Nephron (organoid): Measurements from ENCODE around the gene ANKRD65.

ENCODE experiments used
- H3K27ac Mint-ChIP-seq, 3 experiments: 2 replicates each; pipeline ENCODE4 v1.8.0; 2020; ENCODE audit warnings: mixed read lengths in 3 of 3, mild to moderate bottlenecking in 2 of 3, moderate library complexity in 1 of 3
- H3K27me3 Mint-ChIP-seq: 2 replicates; pipeline ENCODE4 v1.8.0; 2021; ENCODE audit warnings: low read depth, mild to moderate bottlenecking, moderate library complexity, mixed read lengths
- H3K36me3 Mint-ChIP-seq: 2 replicates; pipeline ENCODE4 v1.8.0; 2020; ENCODE audit warnings: low read depth, mixed read lengths
- H3K4me1 Mint-ChIP-seq: 2 replicates; pipeline ENCODE4 v1.8.0; 2020; ENCODE audit warnings: mixed read lengths
- H3K4me3 Mint-ChIP-seq, 3 experiments: 2 replicates each; pipeline ENCODE4 v1.8.0; 2020; ENCODE audit warnings: mild to moderate bottlenecking in 3 of 3, mixed read lengths in 3 of 3, moderate library complexity in 2 of 3
- H3K9me3 Mint-ChIP-seq: 2 replicates; pipeline ENCODE4 v1.8.0; 2020; ENCODE audit warnings: mixed read lengths
- CTCF ChIP-seq, 3 experiments: fragments of 200-600 bp; sonication (generic); IDR thresholded peaks; one replicate each; pipeline ENCODE4 v1.5.0; 2021; ENCODE audit warnings: antibody characterized with exemption in 3 of 3; ENCODE audit not compliant: unreplicated experiment in 3 of 3

The ANKRD65 gene

GRCh38 chr1:1422465-1423244 lies 1.6 kb upstream of the ANKRD65 start:
- no peaks in the 10 kb centered on the region for H3K36me3 Mint-ChIP-seq
- H3K27ac Mint-ChIP-seq = peak overlapping the region; percentile 47 to 77 (median 76)
- H3K4me3 Mint-ChIP-seq = no peak overlapping the region
- H3K27me3 Mint-ChIP-seq = no peaks in the 10 kb centered on the region
- H3K4me1 Mint-ChIP-seq = peaks cover 12% of the 10 kb centered on the region
- no peak for TF ChIP-seq CTCF (IDR thresholded peaks at IDR 0.05; ENCODE audit: unreplicated experiment in 3 of 3)
- H3K9me3 Mint-ChIP-seq = no peaks in the 10 kb centered on the region

GRCh38 chr1:1421907-1422464 lies 910 bp upstream of the ANKRD65 start:
- H3K36me3 Mint-ChIP-seq = no peaks in the 10 kb centered on the region
- H3K9me3 Mint-ChIP-seq = no peaks in the 10 kb centered on the region
- H3K27me3 Mint-ChIP-seq = no peaks in the 10 kb centered on the region
- H3K4me1 Mint-ChIP-seq = peaks cover 15% of the 10 kb centered on the region
- H3K27ac Mint-ChIP-seq = peak overlapping the region; percentile 47 to 77 (median 76)
- TF ChIP-seq CTCF (IDR thresholded peaks at IDR 0.05; ENCODE audit: unreplicated experiment in 3 of 3) = no peak
- H3K4me3 Mint-ChIP-seq = no peak overlapping the region

GRCh38 chr1:1420654-1421141 lies 378 bp downstream of the ANKRD65 start:
- H3K27me3 Mint-ChIP-seq = no peaks in the 10 kb centered on the region
- peaks cover 15% of the 10 kb centered on the region for H3K4me1 Mint-ChIP-seq
- peak overlapping the region in 2 of 3 experiments; percentile 43 to 62 for H3K4me3 Mint-ChIP-seq
- no peaks in the 10 kb centered on the region for H3K9me3 Mint-ChIP-seq
- no peaks in the 10 kb centered on the region for H3K36me3 Mint-ChIP-seq
- no peak for TF ChIP-seq CTCF (IDR thresholded peaks at IDR 0.05; ENCODE audit: unreplicated experiment in 3 of 3)
- H3K27ac Mint-ChIP-seq = peak overlapping the region in 1 of 3 experiments; percentile 52

GRCh38 chr1:1419813-1420653 lies 1.0 kb downstream of the ANKRD65 start:
- no peak overlapping the region for H3K4me3 Mint-ChIP-seq
- no peaks in the 10 kb centered on the region for H3K36me3 Mint-ChIP-seq
- no peak overlapping the region for H3K27ac Mint-ChIP-seq

GRCh38 chr1:1419363-1419812 lies 1.7 kb downstream of the ANKRD65 start:
- no peak for TF ChIP-seq CTCF (IDR thresholded peaks at IDR 0.05; ENCODE audit: unreplicated experiment in 3 of 3)
- H3K4me1 Mint-ChIP-seq = peaks cover 15% of the 10 kb centered on the region
- H3K36me3 Mint-ChIP-seq = no peaks in the 10 kb centered on the region
- H3K27me3 Mint-ChIP-seq = no peaks in the 10 kb centered on the region
- H3K4me3 Mint-ChIP-seq = no peak overlapping the region
- no peak overlapping the region for H3K27ac Mint-ChIP-seq
- H3K9me3 Mint-ChIP-seq = no peaks in the 10 kb centered on the region

More at GRCh38 chr1:1419813-1420653, 1.0 kb downstream of the ANKRD65 start:
- no peaks in the 10 kb centered on the region for H3K27me3 Mint-ChIP-seq
- H3K4me1 Mint-ChIP-seq = peaks cover 15% of the 10 kb centered on the region
- H3K9me3 Mint-ChIP-seq = no peaks in the 10 kb centered on the region
- TF ChIP-seq CTCF (IDR thresholded peaks at IDR 0.05; ENCODE audit: unreplicated experiment in 3 of 3) = no peak
